SH-SY5Y (cell line): ENCODE data around the gene CDH4.

ENCODE experiments used
- GATA2 ChIP-seq: IDR thresholded peaks from 2 replicates; pipeline ENCODE4 v1.6.1; 2011; ENCODE audit warnings: mild to moderate bottlenecking, low read depth, low read length
- GATA3 ChIP-seq: IDR thresholded peaks from 2 replicates; pipeline ENCODE4 v1.6.1; 2011; ENCODE audit warnings: low read depth, mild to moderate bottlenecking, low read length, moderate library complexity

DNA sequence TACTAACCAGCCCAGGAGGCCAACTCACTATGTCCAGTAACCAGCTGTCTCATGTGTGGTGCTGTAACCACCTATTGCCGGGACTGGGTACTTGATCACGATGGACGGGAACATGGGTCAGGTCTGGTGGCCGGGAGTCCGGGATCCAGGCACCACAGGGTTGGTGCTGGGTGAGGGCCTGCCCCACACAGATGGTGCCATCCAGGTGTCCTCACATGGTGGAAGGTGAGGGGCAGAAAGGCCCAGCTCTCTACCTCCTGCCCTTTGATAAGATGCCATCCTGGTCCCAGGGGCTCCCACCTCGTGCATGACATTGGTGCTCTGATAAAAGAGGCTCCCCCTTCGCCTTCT lies 697.3 kb downstream of the CDH4 start:
- no peak for TF ChIP-seq GATA3
- no peak for TF ChIP-seq GATA2
